Left ventricle myocardium inferior (tissue), 1 donor: ENCODE results near the gene JAM3. TPM values are rescaled to one million over a fixed set of nuclear protein-coding genes. Genes with fewer than 3 reads are reported as not detected.

Source experiments
- DNase-seq: peaks from one replicate; pipeline ENCODE4 v3.0.0-alpha.2; 2020
- H3K27ac ChIP-seq: fragments of 200-600 bp; replicated peaks from 2 replicates; pipeline ENCODE4 v1.8.0; 2021
- H3K27me3 ChIP-seq: fragments of 200-600 bp; 2 replicates; pipeline ENCODE4 v1.8.0; 2021; ENCODE audit warnings: low read depth
- H3K36me3 ChIP-seq: fragments of 200-600 bp; 2 replicates; pipeline ENCODE4 v1.8.0; 2021
- H3K4me1 ChIP-seq: fragments of 200-600 bp; 2 replicates; pipeline ENCODE4 v1.8.0; 2021
- H3K4me3 ChIP-seq: fragments of 200-600 bp; 2 replicates; pipeline ENCODE4 v1.8.0; 2021; ENCODE audit warnings: mild to moderate bottlenecking, moderate library complexity
- H3K9me3 ChIP-seq: fragments of 200-600 bp; replicated peaks from 2 replicates; pipeline ENCODE4 v1.8.0; 2021
- CTCF ChIP-seq: fragments of 200-600 bp; IDR thresholded peaks from 2 replicates; pipeline ENCODE4 v1.8.0; 2021; ENCODE audit warnings: antibody characterized with exemption, mild to moderate bottlenecking, borderline replicate concordance
- intact Hi-C: fragments of 100-400 bp; cut with micrococcal nuclease; formaldehyde crosslinking; loops from one replicate; pipeline ENCODE4 v1.11.0; 2022
- total RNA-seq: library from RNA; stranded (reverse); fragmentation: NEBNext Ultra II Directional; extraction: Animal tissue kit (Norgen Biotek cat#: 25700); gene quantifications from one replicate; pipeline ENCODE4 v1.2.1, GENCODE V29; 2021
- donor health status: DM: no; HTN: yes; CAD: no; lungs with severe emphysema.

The JAM3 gene
- total RNA-seq, 1 donor from 2014 or later = 36.2 TPM

GRCh38 chr11:134149371-134149770 is 80.5 kb downstream of the JAM3 start:
- intact Hi-C loops = no loop called here
- H3K4me1 ChIP-seq = no peaks in the 10 kb centered on the region
- H3K9me3 ChIP-seq = no peaks in the 10 kb centered on the region
- H3K27me3 ChIP-seq = no peaks in the 10 kb centered on the region
- no peak for DNase-seq
- no peak overlapping the region for H3K4me3 ChIP-seq
- TF ChIP-seq CTCF = no peak
- no peak overlapping the region for H3K27ac ChIP-seq
- peaks cover 59% of the 10 kb centered on the region for H3K36me3 ChIP-seq

DNA sequence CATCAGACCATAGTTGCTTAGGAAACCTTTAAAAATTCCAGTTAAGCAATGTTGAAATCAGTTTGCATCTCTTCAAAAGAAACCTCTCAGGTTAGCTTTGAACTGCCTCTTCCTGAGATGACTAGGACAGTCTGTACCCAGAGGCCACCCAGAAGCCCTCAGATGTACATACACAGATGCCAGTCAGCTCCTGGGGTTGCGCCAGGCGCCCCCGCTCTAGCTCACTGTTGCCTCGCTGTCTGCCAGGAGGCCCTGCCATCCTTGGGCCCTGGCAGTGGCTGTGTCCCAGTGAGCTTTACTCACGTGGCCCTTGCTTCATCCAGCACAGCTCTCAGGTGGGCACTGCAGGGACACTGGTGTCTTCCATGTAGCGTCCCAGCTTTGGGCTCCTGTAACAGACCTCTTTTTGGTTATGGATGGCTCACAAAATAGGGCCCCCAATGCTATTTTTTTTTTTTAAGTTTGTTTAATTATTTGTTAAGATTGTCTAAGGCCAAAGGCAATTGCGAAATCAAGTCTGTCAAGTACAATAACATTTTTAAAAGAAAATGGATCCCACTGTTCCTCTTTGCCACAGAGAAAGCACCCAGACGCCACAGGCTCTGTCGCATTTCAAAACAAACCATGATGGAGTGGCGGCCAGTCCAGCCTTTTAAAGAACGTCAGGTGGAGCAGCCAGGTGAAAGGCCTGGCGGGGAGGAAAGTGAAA is 81.5 kb downstream of the JAM3 start:
- DNase-seq = no peak
- Histone ChIP-seq H3K4me3 (no peak overlapping the region), H3K27me3 (no peaks in the 10 kb centered on the region), H3K36me3 (peaks cover 57% of the 10 kb centered on the region), H3K9me3 (no peaks in the 10 kb centered on the region), H3K4me1 (no peaks in the 10 kb centered on the region), H3K27ac (no peak overlapping the region)
- TF ChIP-seq CTCF = no peak
- intact Hi-C loops = no loop called here

DNA sequence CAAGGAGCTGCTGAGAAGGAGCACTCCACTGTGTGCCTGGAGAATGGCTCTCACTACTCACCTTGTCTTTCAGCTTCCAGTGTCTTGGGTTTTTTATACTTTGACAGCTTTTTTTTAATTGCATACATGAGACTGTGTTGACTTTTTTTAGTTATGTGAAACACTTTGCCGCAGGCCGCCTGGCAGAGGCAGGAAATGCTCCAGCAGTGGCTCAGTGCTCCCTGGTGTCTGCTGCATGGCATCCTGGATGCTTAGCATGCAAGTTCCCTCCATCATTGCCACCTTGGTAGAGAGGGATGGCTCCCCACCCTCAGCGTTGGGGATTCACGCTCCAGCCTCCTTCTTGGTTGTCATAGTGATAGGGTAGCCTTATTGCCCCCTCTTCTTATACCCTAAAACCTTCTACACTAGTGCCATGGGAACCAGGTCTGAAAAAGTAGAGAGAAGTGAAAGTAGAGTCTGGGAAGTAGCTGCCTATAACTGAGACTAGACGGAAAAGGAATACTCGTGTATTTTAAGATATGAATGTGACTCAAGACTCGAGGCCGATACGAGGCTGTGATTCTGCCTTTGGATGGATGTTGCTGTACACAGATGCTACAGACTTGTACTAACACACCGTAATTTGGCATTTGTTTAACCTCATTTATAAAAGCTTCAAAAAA is 82.3 kb downstream of the JAM3 start:
- DNase-seq = no peak
- Histone ChIP-seq H3K4me1 (no peaks in the 10 kb centered on the region), H3K36me3 (peaks cover 59% of the 10 kb centered on the region), H3K27me3 (no peaks in the 10 kb centered on the region), H3K4me3 (no peak overlapping the region), H3K9me3 (no peaks in the 10 kb centered on the region), H3K27ac (no peak overlapping the region)
- intact Hi-C loops = no loop called here
- TF ChIP-seq CTCF = no peak

GRCh38 chr11:134152696-134153095 is 83.8 kb downstream of the JAM3 start:
- no peak for DNase-seq
- intact Hi-C loops = no loop called here

More at GRCh38 chr11:134152696-134153095, 83.8 kb downstream of the JAM3 start:
- H3K27ac ChIP-seq = no peak overlapping the region
- no peaks in the 10 kb centered on the region for H3K4me1 ChIP-seq
- no peak overlapping the region for H3K4me3 ChIP-seq
- no peaks in the 10 kb centered on the region for H3K27me3 ChIP-seq
- TF ChIP-seq CTCF = no peak
- peaks cover 68% of the 10 kb centered on the region for H3K36me3 ChIP-seq
- H3K9me3 ChIP-seq = no peaks in the 10 kb centered on the region
